AG09309 (cell line): ENCODE results near the gene ZNF787.

Experiments
- DNase-seq: peaks from one replicate; pipeline ENCODE4 v3.0.0-alpha.2; 2010; ENCODE audit warnings: low read depth
- H3K4me3 ChIP-seq: 2 replicates; pipeline ENCODE4 v1.5.1; 2011; ENCODE audit warnings: mild to moderate bottlenecking, low read depth, low read length, moderate library complexity; ENCODE audit not compliant: control insufficient read depth
- CTCF ChIP-seq: IDR thresholded peaks from 2 replicates; pipeline ENCODE4 v1.5.1; 2011; ENCODE audit warnings: mild to moderate bottlenecking, low read depth, low read length, inconsistent platforms; ENCODE audit not compliant: insufficient read depth, control insufficient read depth; ENCODE audit errors: missing control alignments

ZNF787 gene

GRCh38 chr19:56113074-56113632 is 7.9 kb downstream of the ZNF787 start:
- H3K4me3 ChIP-seq, result no peak overlapping the region
- no peak for DNase-seq
- no peak for TF ChIP-seq CTCF

GRCh38 chr19:56112313-56112709 is 8.8 kb downstream of the ZNF787 start:
- DNase-seq, result no peak
- no peak for TF ChIP-seq CTCF
- H3K4me3 ChIP-seq, result no peak overlapping the region

- H3K4me3 ChIP-seq, result no peak overlapping the region
- no peak for DNase-seq
- no peak for TF ChIP-seq CTCF
These were observed 9.3 kb downstream of the ZNF787 start for GRCh38 chr19:56111601-56112312.

GRCh38 chr19:56110515-56111448 is 10.3 kb downstream of the ZNF787 start:
- H3K4me3 ChIP-seq, result no peak overlapping the region
- TF ChIP-seq CTCF, result no peak
- no peak for DNase-seq

GRCh38 chr19:56109226-56109625 is 11.9 kb downstream of the ZNF787 start:
- no peak overlapping the region for H3K4me3 ChIP-seq
- DNase-seq, result no peak
- no peak for TF ChIP-seq CTCF

- H3K4me3 ChIP-seq, result no peak overlapping the region
- TF ChIP-seq CTCF, result no peak
- DNase-seq, result no peak
These were observed 12.5 kb downstream of the ZNF787 start for GRCh38 chr19:56108447-56109195.
